Measurements from ENCODE around the gene ZNFX1. TPM values are rescaled to one million over a fixed set of nuclear protein-coding genes. Genes with fewer than 3 reads are reported as not detected.

Gene ZNFX1
- total RNA-seq, 4 donors from 2014 or later = 28.7 to 34.9 (median 31.1) TPM

DNA sequence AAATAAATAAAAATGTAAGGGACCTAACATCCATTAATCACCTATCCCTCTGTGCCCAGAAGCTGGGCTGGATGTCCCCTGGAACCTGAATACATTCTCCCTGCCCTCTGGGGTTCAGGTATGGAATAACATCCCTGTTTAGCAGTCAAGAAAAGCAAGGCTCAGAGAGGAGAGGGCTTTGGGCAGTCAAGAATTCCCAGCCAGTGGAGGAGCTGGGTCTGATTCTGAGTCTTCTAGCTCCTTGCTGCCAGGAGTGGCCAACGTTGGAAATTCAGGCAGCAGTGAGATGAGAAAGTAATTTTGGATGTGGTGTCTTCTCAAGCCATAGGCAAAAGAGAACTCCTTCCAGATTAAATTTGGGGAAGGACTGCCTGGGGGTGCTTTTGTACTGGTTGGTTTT lies 42.6 kb upstream of the ZNFX1 start:
- in situ Hi-C loops (cut with MboI; ENCODE audit: low sequenced_read_pairs in 4 of 4) = no loop called here
- Histone ChIP-seq H3K27me3 (peaks cover 37 to 45% (median 40%) of the 10 kb centered on the region in 3 donors), H3K36me3 (no peaks in the 10 kb centered on the region), H3K27ac (no peak overlapping the region), H3K4me3 (no peak overlapping the region), H3K9me3 (no peaks in the 10 kb centered on the region), H3K4me1 (peaks cover 11 to 13% of the 10 kb centered on the region in 2 donors)
- intact Hi-C loops (cut with DNase I; ENCODE audit: low total_unique reads) = no loop called here
- no peak for DNase-seq
- TF ChIP-seq POLR2A (IDR thresholded peaks at IDR 0.05) (no peak), CTCF (IDR thresholded peaks at IDR 0.05 in 4 of 5, conservative IDR thresholded peaks at IDR 0.05 in 1 of 5) (no peak)
- ATAC-seq = no peak

- H3K27me3 ChIP-seq = peaks cover 37 to 45% (median 40%) of the 10 kb centered on the region in 3 donors
- H3K4me1 ChIP-seq = peaks cover 11 to 13% of the 10 kb centered on the region in 2 donors
- no peak overlapping the region for H3K27ac ChIP-seq
- H3K36me3 ChIP-seq = no peaks in the 10 kb centered on the region
- no peak for DNase-seq
- in situ Hi-C loops (cut with MboI; ENCODE audit: low sequenced_read_pairs in 4 of 4) = no loop called here
- ATAC-seq = no peak
- H3K4me3 ChIP-seq = peak overlapping the region; percentile 23 to 54 (median 39)
- no peaks in the 10 kb centered on the region for H3K9me3 ChIP-seq
- TF ChIP-seq POLR2A (IDR thresholded peaks at IDR 0.05) (no peak), CTCF (IDR thresholded peaks at IDR 0.05 in 4 of 5, conservative IDR thresholded peaks at IDR 0.05 in 1 of 5) (no peak)
- intact Hi-C loops (cut with DNase I; ENCODE audit: low total_unique reads) = no loop called here
These were observed 41.5 kb upstream of the ZNFX1 start for GRCh38 chr20:49319208-49319809.

GRCh38 chr20:49318430-49319207 lies 40.8 kb upstream of the ZNFX1 start:
- peaks cover 11 to 13% of the 10 kb centered on the region in 2 donors for H3K4me1 ChIP-seq
- H3K27ac ChIP-seq = no peak overlapping the region
- DNase-seq = no peak
- peak overlapping the region; percentile 23 to 54 (median 39) for H3K4me3 ChIP-seq
- H3K9me3 ChIP-seq = no peaks in the 10 kb centered on the region
- ATAC-seq = peak in 1 of 2 donors; percentile 18
- intact Hi-C loops (cut with DNase I; ENCODE audit: low total_unique reads) = no loop called here
- TF ChIP-seq POLR2A (IDR thresholded peaks at IDR 0.05) (no peak), CTCF (IDR thresholded peaks at IDR 0.05 in 4 of 5, conservative IDR thresholded peaks at IDR 0.05 in 1 of 5) (no peak)
- peaks cover 37 to 45% (median 40%) of the 10 kb centered on the region in 3 donors for H3K27me3 ChIP-seq
- in situ Hi-C loops (cut with MboI; ENCODE audit: low sequenced_read_pairs in 4 of 4) = no loop called here
- H3K36me3 ChIP-seq = no peaks in the 10 kb centered on the region

- Histone ChIP-seq H3K36me3 (no peaks in the 10 kb centered on the region), H3K27ac (no peak overlapping the region), H3K9me3 (no peaks in the 10 kb centered on the region), H3K4me3 (peak overlapping the region; percentile 23 to 54 (median 39)), H3K4me1 (peaks cover 11 to 13% of the 10 kb centered on the region in 2 donors), H3K27me3 (peaks cover 37 to 45% (median 40%) of the 10 kb centered on the region in 3 donors)
- ATAC-seq (no peak), DNase-seq (no peak)
- in situ Hi-C loops (cut with MboI; ENCODE audit: low sequenced_read_pairs in 4 of 4) (no loop called here), intact Hi-C loops (cut with DNase I; ENCODE audit: low total_unique reads) (no loop called here)
- TF ChIP-seq POLR2A (IDR thresholded peaks at IDR 0.05) (no peak), CTCF (IDR thresholded peaks at IDR 0.05 in 4 of 5, conservative IDR thresholded peaks at IDR 0.05 in 1 of 5) (no peak)
These were observed 40.2 kb upstream of the ZNFX1 start for GRCh38 chr20:49318091-49318429.

Measured in gastrocnemius medialis (tissue), 4 donors.